ENCODE data around the gene STOX2.

The STOX2 gene

GRCh38 chr4:183932576-183932975 is 27.5 kb downstream of the STOX2 start:
- no peak overlapping the region for H3K4me3 ChIP-seq (replicated peaks; ENCODE audit: low read depth, low read length)
- TF ChIP-seq, protein P1, sequence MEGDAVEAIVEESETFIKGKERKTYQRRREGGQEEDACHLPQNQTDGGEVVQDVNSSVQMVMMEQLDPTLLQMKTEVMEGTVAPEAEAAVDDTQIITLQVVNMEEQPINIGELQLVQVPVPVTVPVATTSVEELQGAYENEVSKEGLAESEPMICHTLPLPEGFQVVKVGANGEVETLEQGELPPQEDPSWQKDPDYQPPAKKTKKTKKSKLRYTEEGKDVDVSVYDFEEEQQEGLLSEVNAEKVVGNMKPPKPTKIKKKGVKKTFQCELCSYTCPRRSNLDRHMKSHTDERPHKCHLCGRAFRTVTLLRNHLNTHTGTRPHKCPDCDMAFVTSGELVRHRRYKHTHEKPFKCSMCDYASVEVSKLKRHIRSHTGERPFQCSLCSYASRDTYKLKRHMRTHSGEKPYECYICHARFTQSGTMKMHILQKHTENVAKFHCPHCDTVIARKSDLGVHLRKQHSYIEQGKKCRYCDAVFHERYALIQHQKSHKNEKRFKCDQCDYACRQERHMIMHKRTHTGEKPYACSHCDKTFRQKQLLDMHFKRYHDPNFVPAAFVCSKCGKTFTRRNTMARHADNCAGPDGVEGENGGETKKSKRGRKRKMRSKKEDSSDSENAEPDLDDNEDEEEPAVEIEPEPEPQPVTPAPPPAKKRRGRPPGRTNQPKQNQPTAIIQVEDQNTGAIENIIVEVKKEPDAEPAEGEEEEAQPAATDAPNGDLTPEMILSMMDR (IDR thresholded peaks at IDR 0.05; ENCODE audit: low read length, missing control alignments) = no peak
- DNase-seq (ENCODE audit: low read depth) = no peak

DNA sequence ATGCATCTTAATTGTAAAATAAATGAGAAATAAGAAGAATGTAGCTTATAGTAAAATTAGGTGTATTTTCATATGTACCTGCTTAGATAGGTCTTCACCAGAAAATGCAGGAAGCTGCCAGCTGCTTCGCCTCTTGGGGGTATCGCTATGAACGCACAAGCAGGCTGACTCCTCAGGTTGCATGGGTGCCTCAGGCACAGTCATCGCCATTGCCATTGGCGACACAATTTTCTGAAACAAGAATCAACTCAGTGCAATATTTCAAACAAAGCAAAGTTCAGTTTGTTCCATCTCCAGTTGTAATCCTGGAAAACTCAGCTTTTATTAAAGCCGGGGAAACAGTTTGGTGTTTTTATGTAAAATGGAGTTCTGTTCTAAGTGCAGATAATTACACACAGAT is 29.7 kb downstream of the STOX2 start:
- no peak overlapping the region for H3K4me3 ChIP-seq (replicated peaks; ENCODE audit: low read depth, low read length)
- DNase-seq (ENCODE audit: low read depth) = no peak
- TF ChIP-seq, protein P1 (IDR thresholded peaks at IDR 0.05; ENCODE audit: low read length, missing control alignments) = no peak

GRCh38 chr4:183935355-183936005 is 30.4 kb downstream of the STOX2 start:
- no peak for DNase-seq (ENCODE audit: low read depth)
- TF ChIP-seq, protein P1 (IDR thresholded peaks at IDR 0.05; ENCODE audit: low read length, missing control alignments) = no peak
- no peak overlapping the region for H3K4me3 ChIP-seq (replicated peaks; ENCODE audit: low read depth, low read length)

- TF ChIP-seq, protein P1 (IDR thresholded peaks at IDR 0.05; ENCODE audit: low read length, missing control alignments) = no peak
- no peak overlapping the region for H3K4me3 ChIP-seq (replicated peaks; ENCODE audit: low read depth, low read length)
- no peak for DNase-seq (ENCODE audit: low read depth)
Measured at GRCh38 chr4:183936047-183936446, 30.9 kb downstream of the STOX2 start.

GRCh38 chr4:183936574-183937345 is 31.7 kb downstream of the STOX2 start:
- TF ChIP-seq, protein P1 (IDR thresholded peaks at IDR 0.05; ENCODE audit: low read length, missing control alignments) = no peak
- no peak for DNase-seq (ENCODE audit: low read depth)
- no peak overlapping the region for H3K4me3 ChIP-seq (replicated peaks; ENCODE audit: low read depth, low read length)

DNA sequence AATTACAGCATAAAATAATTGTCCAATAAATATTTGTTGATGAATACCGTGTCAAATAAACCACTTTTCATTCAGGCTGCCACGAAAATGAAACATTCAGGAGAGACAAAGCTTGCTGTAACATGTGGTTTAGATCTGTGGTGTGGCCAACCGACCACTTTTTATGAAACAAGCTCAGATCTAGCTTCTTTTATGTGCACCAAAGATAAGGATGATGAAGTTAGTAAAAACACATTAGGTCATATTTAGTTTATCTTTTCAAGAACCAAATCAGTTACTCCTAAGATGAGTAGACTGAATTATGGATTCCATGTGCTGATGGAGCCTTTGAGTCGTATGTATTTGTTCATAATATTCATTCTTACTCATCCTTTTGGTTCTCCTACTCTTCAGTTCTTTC is 35.8 kb downstream of the STOX2 start:
- TF ChIP-seq, protein P1 (IDR thresholded peaks at IDR 0.05; ENCODE audit: low read length, missing control alignments) = no peak
- H3K4me3 ChIP-seq (replicated peaks; ENCODE audit: low read depth, low read length) = no peak overlapping the region
- DNase-seq (ENCODE audit: low read depth) = no peak
